ENCODE measurements around the gene CPN1. TPM values are rescaled to one million over a fixed set of nuclear protein-coding genes. Genes with fewer than 3 reads are reported as not detected.

Gene CPN1
- total RNA-seq, 1 donor from 2014 or later, result not detected

GRCh38 chr10:100124097-100124496 is 42.4 kb upstream of the CPN1 start:
- H3K27ac Mint-ChIP-seq, result no peak overlapping the region
- TF ChIP-seq CTCF (IDR thresholded peaks at IDR 0.05), result no peak
- ATAC-seq (ENCODE audit: low read depth) (no peak), DNase-seq (no peak)
- POLR2A ChIA-PET, result interaction anchor here (0.7 kb wide), 1 partner anchor 22 kb away, joined by 3 read pairs; no protein-coding TSS in a partner anchor
- CTCF ChIA-PET, result no interaction called here
- H3K36me3 Mint-ChIP-seq (ENCODE audit: low read depth), result no peaks in the 10 kb centered on the region
- intact Hi-C loops (cut with micrococcal nuclease), result no loop called here
- no peak overlapping the region for H3K4me3 Mint-ChIP-seq
- H3K27me3 Mint-ChIP-seq, result peaks cover 10% of the 10 kb centered on the region
- no peaks in the 10 kb centered on the region for H3K9me3 Mint-ChIP-seq
- no peaks in the 10 kb centered on the region for H3K4me1 Mint-ChIP-seq

GRCh38 chr10:100122780-100123179 is 41.1 kb upstream of the CPN1 start:
- intact Hi-C loops (cut with micrococcal nuclease), result no loop called here
- ATAC-seq (ENCODE audit: low read depth) (no peak), DNase-seq (no peak)
- Mint-ChIP-seq H3K4me1 (no peaks in the 10 kb centered on the region), H3K9me3 (no peaks in the 10 kb centered on the region), H3K27me3 (peaks cover 2% of the 10 kb centered on the region), H3K4me3 (no peak overlapping the region), H3K27ac (no peak overlapping the region), H3K36me3 (ENCODE audit: low read depth) (no peaks in the 10 kb centered on the region)
- TF ChIP-seq CTCF (IDR thresholded peaks at IDR 0.05), result no peak
- CTCF ChIA-PET, result no interaction called here
- POLR2A ChIA-PET, result no interaction called here

GRCh38 chr10:100120550-100120949 is 38.9 kb upstream of the CPN1 start:
- ChIA-PET CTCF (no interaction called here), POLR2A (no interaction called here)
- no peak overlapping the region for H3K4me3 Mint-ChIP-seq
- H3K27me3 Mint-ChIP-seq, result peaks cover 14% of the 10 kb centered on the region
- no peaks in the 10 kb centered on the region for H3K36me3 Mint-ChIP-seq (ENCODE audit: low read depth)
- DNase-seq (no peak), ATAC-seq (ENCODE audit: low read depth) (no peak)
- no peaks in the 10 kb centered on the region for H3K9me3 Mint-ChIP-seq
- H3K27ac Mint-ChIP-seq, result no peak overlapping the region
- TF ChIP-seq CTCF (IDR thresholded peaks at IDR 0.05), result no peak
- intact Hi-C loops (cut with micrococcal nuclease), result no loop called here
- H3K4me1 Mint-ChIP-seq, result no peaks in the 10 kb centered on the region

- ChIA-PET CTCF (no interaction called here), POLR2A (no interaction called here)
- no peak for ATAC-seq (ENCODE audit: low read depth)
- Mint-ChIP-seq H3K4me1 (no peaks in the 10 kb centered on the region), H3K27me3 (peaks cover 17% of the 10 kb centered on the region), H3K4me3 (no peak overlapping the region), H3K9me3 (no peaks in the 10 kb centered on the region), H3K27ac (no peak overlapping the region), H3K36me3 (ENCODE audit: low read depth) (no peaks in the 10 kb centered on the region)
- DNase-seq, result no peak
- TF ChIP-seq CTCF (IDR thresholded peaks at IDR 0.05), result no peak
- intact Hi-C loops (cut with micrococcal nuclease), result no loop called here
Observed at GRCh38 chr10:100119726-100120125, 38.1 kb upstream of the CPN1 start.

GRCh38 chr10:100114976-100115770 is 33.5 kb upstream of the CPN1 start:
- ATAC-seq (ENCODE audit: low read depth) (no peak), DNase-seq (no peak)
- CTCF ChIA-PET, result no interaction called here
- no peak overlapping the region for H3K4me3 Mint-ChIP-seq
- no peaks in the 10 kb centered on the region for H3K9me3 Mint-ChIP-seq
- POLR2A ChIA-PET, result interaction anchor here (0.7 kb wide), 1 partner anchor 81 kb away, joined by 5 read pairs; no protein-coding TSS in a partner anchor
- intact Hi-C loops (cut with micrococcal nuclease), result no loop called here
- no peak overlapping the region for H3K27ac Mint-ChIP-seq
- TF ChIP-seq CTCF (IDR thresholded peaks at IDR 0.05), result no peak
- no peaks in the 10 kb centered on the region for H3K36me3 Mint-ChIP-seq (ENCODE audit: low read depth)
- H3K4me1 Mint-ChIP-seq, result no peaks in the 10 kb centered on the region
- H3K27me3 Mint-ChIP-seq, result peaks cover 21% of the 10 kb centered on the region

Measured in activated B cell treated with CpG ODN at 0.5 μM for 24 hours (primary cell).